ENCODE measurements around the gene C16orf89.
A peak's percentile ranks its signal among the peaks of the same experiment; 100 is the strongest.
"Not testable (repeated sequence)": the region's sequence is repeated elsewhere in the genome, so short reads cannot be mapped to it uniquely, and the experiment has no call there.

C16orf89 gene

DNA sequence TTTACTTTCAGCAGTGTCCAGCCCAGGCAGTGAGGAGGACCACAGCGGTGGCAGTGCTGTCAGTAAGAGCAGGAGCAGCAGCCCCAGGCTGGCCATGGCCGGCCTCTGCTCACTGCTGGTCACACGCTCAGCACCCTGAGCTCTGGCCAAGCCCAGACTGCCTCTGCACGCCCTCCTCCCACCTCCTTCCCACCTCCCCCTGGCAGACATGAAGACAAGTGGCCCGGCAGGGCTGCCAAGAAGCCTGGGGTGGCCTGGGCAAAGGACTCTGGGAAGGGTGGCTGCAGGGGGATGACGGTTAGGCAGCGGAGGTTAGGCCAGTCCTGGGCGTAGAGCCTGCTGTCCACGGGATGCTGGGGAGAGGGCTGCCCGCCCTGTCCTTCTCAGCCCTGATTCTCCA, at the start of gene C16orf89:
C16orf89 (minus strand) TSS at position 144 of the 400 bp plus-strand sequence; CDS start at position 96, 48 bp downstream.
- DNase-seq, result no peak

GRCh38 chr16:5110933-5111332, 45.2 kb upstream of the C16orf89 start:
- DNase-seq, result not testable (repeated sequence)

DNA sequence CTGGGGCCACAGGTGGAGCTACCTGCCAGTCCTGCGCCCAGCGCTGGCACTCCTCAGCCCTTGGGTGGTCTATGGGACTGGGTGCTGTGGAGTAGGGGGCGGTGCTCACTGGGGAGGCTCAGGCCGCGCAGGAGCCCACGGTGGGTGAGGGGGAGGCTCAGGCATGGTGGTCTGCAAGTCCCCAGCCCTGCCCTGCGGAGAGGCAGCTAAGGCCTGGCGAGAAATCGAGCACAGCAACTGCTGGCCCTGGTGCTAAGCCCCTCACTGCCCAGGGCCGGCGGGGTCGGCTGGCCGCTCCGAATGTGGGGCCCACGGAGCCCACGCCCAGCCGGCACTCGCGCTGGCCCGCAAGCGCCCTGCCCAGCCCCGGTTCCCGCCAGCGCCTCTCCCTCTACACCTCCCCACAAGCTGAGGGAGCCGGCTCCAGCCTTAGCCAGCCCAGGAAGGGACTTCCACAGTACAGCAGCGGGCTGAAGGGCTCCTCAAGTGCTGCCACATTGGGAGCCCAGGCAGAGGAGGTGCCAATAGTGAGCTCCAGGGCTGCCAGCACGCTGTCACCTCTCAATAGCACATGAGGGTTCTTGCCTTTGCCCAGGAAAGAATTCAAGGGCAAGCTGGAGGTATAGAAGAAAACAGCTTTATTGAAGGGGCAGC, 42.9 kb upstream of the C16orf89 start:
- DNase-seq, result no peak

- not testable (repeated sequence) for DNase-seq
Observed at GRCh38 chr16:5105039-5105438, 39.3 kb upstream of the C16orf89 start.

- not testable (repeated sequence) for DNase-seq
Observed at GRCh38 chr16:5103296-5104032, 37.7 kb upstream of the C16orf89 start.

DNA sequence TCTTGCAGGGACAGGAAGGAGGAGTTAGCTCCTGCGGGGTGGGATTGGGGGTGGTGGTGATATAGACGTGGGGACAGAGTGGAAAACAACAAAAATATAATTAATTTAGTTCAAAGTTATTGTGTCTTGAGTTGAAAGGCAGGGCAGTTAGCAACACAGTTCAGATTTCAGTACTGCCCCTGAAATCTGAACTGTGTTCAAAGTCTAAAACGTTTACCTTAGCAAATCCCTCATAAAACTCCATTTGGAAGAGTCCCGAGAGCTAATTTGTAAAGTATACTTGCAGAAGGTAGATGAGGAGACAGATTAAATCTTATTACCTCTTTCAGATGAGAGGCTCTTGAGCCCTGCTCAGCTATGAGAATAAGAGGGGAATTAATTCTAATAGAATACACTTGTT, 33.4 kb upstream of the C16orf89 start:
- not testable (repeated sequence) for DNase-seq

DNA sequence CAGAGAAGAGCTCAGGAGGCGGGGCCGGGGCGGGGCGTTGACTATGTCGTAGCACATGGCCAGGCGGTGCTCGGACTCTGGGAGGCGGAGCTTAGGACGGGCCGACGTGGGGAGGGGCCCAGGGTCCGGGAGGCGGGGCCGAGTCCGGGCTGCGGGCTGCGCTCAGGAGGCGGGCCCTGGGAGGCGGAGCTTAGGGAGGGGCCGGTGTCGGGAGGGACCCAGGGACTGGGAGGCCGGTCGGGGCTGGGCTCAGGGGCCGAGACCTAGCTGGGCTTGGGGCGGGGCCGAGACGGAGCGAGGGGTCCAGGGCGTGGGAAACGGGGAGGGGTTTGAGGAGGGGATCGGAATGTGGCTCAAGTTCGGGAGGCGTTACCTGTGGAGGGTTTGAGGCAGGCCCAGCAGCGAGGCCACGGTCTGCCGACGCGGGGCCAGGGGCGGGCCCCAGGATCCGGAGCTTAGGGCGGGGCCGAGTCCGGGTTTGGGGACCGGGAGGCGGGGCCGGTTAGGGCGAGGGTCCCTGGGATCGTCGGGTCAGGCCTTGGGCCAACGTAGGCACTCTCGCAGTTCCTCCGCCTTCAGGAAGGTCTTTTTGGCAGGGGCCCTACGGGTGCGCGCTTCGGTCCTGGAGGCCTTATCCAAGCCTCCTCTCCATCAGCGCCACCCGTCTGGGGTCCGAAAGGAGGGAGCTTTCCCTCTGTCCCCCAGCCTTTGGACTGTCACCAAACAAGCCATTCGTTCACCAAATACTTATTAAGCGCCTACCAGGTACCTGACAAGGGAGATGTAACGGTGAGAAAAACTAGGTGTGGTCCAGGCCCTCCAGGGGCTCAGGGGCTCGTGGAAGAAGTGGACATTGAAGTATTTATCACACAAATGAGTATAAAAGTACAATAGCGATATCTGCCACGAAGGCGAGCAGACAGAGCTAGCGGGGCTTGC, 32.7 kb upstream of the C16orf89 start:
- DNase-seq, result peak; percentile 62

- DNase-seq, result peak; percentile 100
Observed at GRCh38 chr16:5097470-5098220, 31.9 kb upstream of the C16orf89 start, which contains the start of gene EEF2KMT. TSS of gene EEF2KMT (minus strand) at chr16:5097795. CDS start at chr16:5097739, 56 bp downstream.

- peak; percentile 60 for DNase-seq
Observed at GRCh38 chr16:5097061-5097469, 31.3 kb upstream of the C16orf89 start.

DNA sequence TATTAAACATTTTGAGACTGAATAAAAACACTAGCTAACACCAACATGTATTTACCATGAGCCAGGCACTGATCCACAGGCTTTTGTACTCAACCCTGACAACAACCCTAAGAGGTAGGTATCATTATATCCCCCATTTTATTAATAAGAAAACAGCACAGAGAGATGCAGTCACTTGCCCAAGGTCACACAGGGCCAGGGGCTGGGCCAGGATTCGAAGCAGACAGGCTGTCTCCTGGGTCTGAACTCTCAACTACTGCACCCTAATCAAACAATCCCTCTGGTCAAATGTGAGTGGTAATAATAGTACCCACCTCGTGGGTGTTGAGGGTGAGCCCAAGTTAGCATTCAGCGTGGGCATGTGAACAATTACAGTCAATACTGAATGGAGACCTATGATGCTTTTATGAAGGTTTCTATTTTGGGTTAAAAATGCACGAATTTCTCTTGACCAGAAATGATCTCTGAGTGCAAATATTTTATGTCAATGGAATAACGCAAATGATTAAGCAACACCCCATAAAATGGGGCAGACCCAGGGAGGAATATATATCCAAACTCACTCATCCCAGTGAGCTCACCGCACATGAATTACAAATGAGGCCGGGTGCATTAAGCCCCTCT, 30.8 kb upstream of the C16orf89 start:
- not testable (repeated sequence) for DNase-seq

- DNase-seq, result not testable (repeated sequence)
Observed at GRCh38 chr16:5095145-5095830, 29.5 kb upstream of the C16orf89 start.

- DNase-seq, result not testable (repeated sequence)
Observed at GRCh38 chr16:5093746-5094145, 28.0 kb upstream of the C16orf89 start.

DNA sequence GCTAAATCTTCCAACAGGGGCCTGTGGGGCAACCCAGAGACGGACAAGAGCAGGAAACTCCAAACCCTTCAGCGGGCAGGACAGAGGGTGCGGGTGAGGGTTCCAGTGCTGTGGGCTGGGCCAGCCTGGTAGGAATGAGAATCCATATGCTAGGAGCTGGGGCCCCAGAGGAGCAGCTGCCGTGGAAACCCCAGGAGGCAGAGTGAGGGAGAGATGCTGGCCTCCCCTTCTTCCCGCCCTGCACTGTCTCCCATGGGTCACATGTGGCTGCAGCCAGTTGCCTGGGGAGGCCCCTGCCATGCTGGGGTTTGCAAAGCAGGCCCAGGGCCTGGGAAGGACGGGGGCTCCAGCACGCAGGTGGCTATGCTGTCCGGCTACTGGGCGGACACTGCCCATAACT, 27.3 kb upstream of the C16orf89 start:
- DNase-seq, result not testable (repeated sequence)

DNA sequence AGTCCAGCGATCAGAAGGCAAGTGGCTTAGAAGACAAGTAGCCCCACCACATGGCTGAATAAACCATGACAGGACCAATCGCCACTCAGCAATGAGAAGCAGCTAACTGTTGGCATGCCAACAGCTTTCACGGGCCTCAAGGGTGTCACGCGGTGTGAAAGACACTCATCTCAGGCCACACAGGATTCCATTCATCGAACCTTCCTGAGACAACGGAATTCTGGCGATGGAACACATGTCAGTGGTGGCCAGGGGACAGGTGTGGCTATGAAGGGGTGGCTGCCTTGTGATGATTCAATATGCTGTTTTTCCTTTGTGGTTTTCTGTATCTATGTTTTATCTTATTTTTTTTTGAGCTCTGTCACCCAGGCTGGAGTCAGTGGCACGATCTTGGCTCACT, 24.8 kb upstream of the C16orf89 start:
- not testable (repeated sequence) for DNase-seq

DNA sequence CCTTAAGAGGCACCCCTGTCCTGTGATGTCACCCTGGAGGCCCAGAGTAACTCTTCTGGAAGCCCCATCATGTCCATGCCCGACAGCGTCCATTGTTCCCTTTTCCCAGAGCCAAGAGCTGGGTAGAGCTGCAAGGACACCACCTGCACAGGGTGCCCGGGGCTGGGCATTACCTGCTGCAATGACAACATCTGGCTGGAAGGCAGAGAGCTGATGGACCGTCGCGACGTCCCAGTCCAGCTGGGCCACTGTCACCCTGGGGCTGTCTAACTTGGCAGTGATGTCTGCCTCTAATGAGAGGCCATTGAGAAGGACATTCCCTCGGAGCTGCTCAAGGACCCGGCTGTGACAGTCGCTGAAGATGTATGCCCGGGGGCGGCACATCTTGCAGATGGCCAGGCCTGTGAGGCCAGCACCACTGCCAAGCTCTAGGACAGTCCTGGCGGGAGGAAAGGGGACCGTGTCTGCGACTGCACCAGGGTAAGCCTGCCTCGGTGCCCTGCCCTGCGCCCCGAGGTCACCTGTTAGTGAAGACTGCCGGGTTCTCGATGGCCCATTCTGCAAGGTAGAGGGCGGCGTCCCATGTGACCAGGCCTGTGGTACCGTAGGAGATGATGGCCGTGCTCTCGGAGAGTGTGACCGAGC, 24.3 kb upstream of the C16orf89 start:
- not testable (repeated sequence) for DNase-seq

DNA sequence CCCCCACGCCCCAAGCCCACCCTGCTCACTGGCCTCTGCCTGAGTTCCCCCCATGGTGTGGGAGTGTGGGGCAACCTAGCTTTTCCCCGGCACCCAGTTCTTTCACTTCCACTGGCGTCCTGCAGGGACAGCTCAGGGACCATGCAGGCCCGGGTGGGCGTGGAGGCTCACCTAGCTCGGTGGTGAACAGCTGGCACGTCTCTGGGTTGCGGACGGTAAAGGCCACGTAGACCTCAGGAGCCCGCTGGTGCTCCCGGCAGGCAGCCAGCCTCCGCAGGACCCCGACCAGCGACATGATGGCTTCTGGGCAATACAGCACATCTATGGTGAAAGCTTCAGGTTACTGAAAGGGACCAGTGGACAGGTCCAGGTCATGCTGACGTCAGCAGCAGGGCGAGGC, 23.2 kb upstream of the C16orf89 start:
- DNase-seq, result not testable (repeated sequence)

DNA sequence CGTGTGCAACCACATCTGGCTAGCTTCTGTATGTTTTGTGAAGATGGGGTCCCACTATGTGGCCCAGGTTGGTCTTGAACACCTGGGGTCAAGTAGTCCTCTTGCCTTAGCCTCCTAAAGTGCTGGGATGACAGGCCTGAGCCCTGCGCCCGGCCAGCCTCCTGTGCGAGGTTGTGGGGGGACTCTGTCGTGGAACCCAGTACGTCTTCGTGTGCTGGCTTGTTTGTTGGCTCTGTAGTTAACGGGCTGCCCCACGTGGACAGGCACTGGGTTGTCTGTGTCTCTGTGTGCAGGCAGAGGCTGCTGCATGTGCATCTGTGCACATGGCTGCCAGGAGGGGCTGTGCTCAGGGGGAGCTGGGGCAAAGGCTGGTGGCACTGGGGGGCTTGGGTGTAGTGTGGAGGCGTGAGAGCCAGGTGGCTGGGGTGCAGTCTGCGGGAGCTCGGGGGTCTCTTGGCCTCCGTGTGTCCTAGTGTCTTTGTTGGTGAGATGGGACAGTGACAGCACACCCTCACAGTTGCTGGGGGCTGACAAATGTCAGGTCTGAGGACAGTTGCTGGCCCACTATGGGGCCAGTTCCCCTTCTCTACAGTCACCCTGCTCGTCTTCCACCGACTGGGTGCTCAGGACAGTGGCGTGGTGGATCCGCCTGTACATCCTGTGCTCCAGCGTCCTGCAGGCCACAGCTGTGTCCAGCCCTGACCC, 22.5 kb upstream of the C16orf89 start:
- DNase-seq, result not testable (repeated sequence)

- DNase-seq, result not testable (repeated sequence)
Observed at GRCh38 chr16:5085716-5086115, 20.0 kb upstream of the C16orf89 start.

- peak; percentile 63 for DNase-seq
Observed at GRCh38 chr16:5084802-5085201, 19.0 kb upstream of the C16orf89 start.

All from hematopoietic multipotent progenitor cell treated with erythropoietin and hydrocortisone succinate and interleukin-3 and kit ligand, for 6 days (in vitro differentiated cells).